Osteoblast (primary cell): ENCODE results near the gene PLCD3. TPM values are rescaled to one million over a fixed set of nuclear protein-coding genes. Genes with fewer than 3 reads are reported as not detected.

Experiments
- DNase-seq: peaks from one replicate; pipeline ENCODE4 v3.0.0; 2011; ENCODE audit warnings: low spot score, mixed read lengths; ENCODE audit not compliant: insufficient read length; ENCODE audit errors: missing footprints
- H2AFZ ChIP-seq: 2 replicates; pipeline ENCODE4 v1.6.0; 2011; ENCODE audit warnings: mild to moderate bottlenecking, low read length
- H3K27ac ChIP-seq: 2 replicates; pipeline ENCODE4 v1.5.1; 2011; ENCODE audit warnings: mild to moderate bottlenecking, low read depth, low read length, moderate library complexity
- H3K27me3 ChIP-seq: 2 replicates; pipeline ENCODE4 v1.6.0; 2012; ENCODE audit warnings: mild to moderate bottlenecking, control low read depth, inconsistent platforms, low read length, moderate library complexity; ENCODE audit not compliant: insufficient read depth
- H3K36me3 ChIP-seq: 2 replicates; pipeline ENCODE4 v1.5.1; 2011; ENCODE audit warnings: mild to moderate bottlenecking, low read length, control low read depth, moderate library complexity; ENCODE audit not compliant: insufficient read depth
- H3K4me1 ChIP-seq: 2 replicates; pipeline ENCODE4 v1.5.1; 2011; ENCODE audit warnings: mild to moderate bottlenecking, low read length, control low read depth, moderate library complexity; ENCODE audit not compliant: insufficient read depth
- H3K4me2 ChIP-seq: 2 replicates; pipeline ENCODE4 v1.6.0; 2011; ENCODE audit warnings: mild to moderate bottlenecking, low read length; ENCODE audit not compliant: insufficient read depth
- H3K4me3 ChIP-seq: fragments of 200-600 bp; sonication (generic); 3 replicates; pipeline ENCODE4 v1.5.1; 2012; ENCODE audit warnings: mild to moderate bottlenecking, low read length, inconsistent platforms; ENCODE audit not compliant: insufficient read depth
- H3K79me2 ChIP-seq: 2 replicates; pipeline ENCODE4 v1.6.0; 2012; ENCODE audit warnings: mild to moderate bottlenecking, low read length, control low read depth, inconsistent platforms; ENCODE audit not compliant: insufficient read depth
- H3K9me3 ChIP-seq: 2 replicates; pipeline ENCODE4 v1.5.1; 2011; ENCODE audit warnings: low read depth, low read length, control low read depth
- H4K20me1 ChIP-seq: 2 replicates; pipeline ENCODE4 v1.6.0; 2012; ENCODE audit warnings: mild to moderate bottlenecking, low read length, control low read depth; ENCODE audit not compliant: insufficient read depth
- CTCF ChIP-seq: IDR thresholded peaks from 2 replicates; pipeline ENCODE4 v1.5.1; 2011; ENCODE audit warnings: mild to moderate bottlenecking, low read depth, low read length, moderate library complexity; ENCODE audit errors: extremely low read depth
- total RNA-seq: library from RNA; depleted of rRNA; stranded (reverse); fragments of >200 nt; gene quantifications from 2 replicates; pipeline ENCODE4 v1.2.3, GENCODE V29; 2012

Gene PLCD3
- total RNA-seq, 1 donor: 31.5 TPM

GRCh38 chr17:45093444-45094110 is 38.7 kb downstream of the PLCD3 start:
- Histone ChIP-seq H3K4me1 (peaks cover 36% of the 10 kb centered on the region), H4K20me1 (no peaks in the 10 kb centered on the region), H3K36me3 (peaks cover 72% of the 10 kb centered on the region), H3K4me2 (peak overlapping the region; percentile 44), H2AFZ (peak overlapping the region; percentile 44), H3K27me3 (no peaks in the 10 kb centered on the region), H3K27ac (peak overlapping the region; percentile 96), H3K79me2 (peaks cover 26% of the 10 kb centered on the region), H3K4me3 (no peak overlapping the region), H3K9me3 (no peaks in the 10 kb centered on the region)
- no peak for TF ChIP-seq CTCF
- peak; percentile 73 for DNase-seq

- peak overlapping the region; percentile 55 for H3K4me2 ChIP-seq
- H2AFZ ChIP-seq: peak overlapping the region; percentile 44
- peaks cover 38% of the 10 kb centered on the region for H3K4me1 ChIP-seq
- peaks cover 20% of the 10 kb centered on the region for H3K79me2 ChIP-seq
- no peak for TF ChIP-seq CTCF
- no peaks in the 10 kb centered on the region for H4K20me1 ChIP-seq
- H3K27ac ChIP-seq: peak overlapping the region; percentile 96
- no peak overlapping the region for H3K4me3 ChIP-seq
- DNase-seq: peak; percentile 99
- H3K9me3 ChIP-seq: no peaks in the 10 kb centered on the region
- no peaks in the 10 kb centered on the region for H3K27me3 ChIP-seq
- H3K36me3 ChIP-seq: peaks cover 70% of the 10 kb centered on the region
Measured at GRCh38 chr17:45092911-45093430, 39.3 kb downstream of the PLCD3 start.

- Histone ChIP-seq H3K27me3 (no peaks in the 10 kb centered on the region), H3K4me3 (no peak overlapping the region), H3K4me2 (peak overlapping the region; percentile 9), H3K79me2 (peaks cover 18% of the 10 kb centered on the region), H3K4me1 (peaks cover 49% of the 10 kb centered on the region), H3K9me3 (no peaks in the 10 kb centered on the region), H2AFZ (no peak overlapping the region), H4K20me1 (no peaks in the 10 kb centered on the region), H3K36me3 (peaks cover 70% of the 10 kb centered on the region), H3K27ac (peak overlapping the region; percentile 96)
- TF ChIP-seq CTCF: no peak
- peak; percentile 42 for DNase-seq
Measured at GRCh38 chr17:45091778-45092425, 40.4 kb downstream of the PLCD3 start.

- Histone ChIP-seq H3K9me3 (no peaks in the 10 kb centered on the region), H4K20me1 (no peaks in the 10 kb centered on the region), H3K79me2 (peaks cover 18% of the 10 kb centered on the region), H3K4me3 (no peak overlapping the region), H3K36me3 (peaks cover 67% of the 10 kb centered on the region), H3K27me3 (no peaks in the 10 kb centered on the region), H3K4me1 (peaks cover 49% of the 10 kb centered on the region), H2AFZ (no peak overlapping the region), H3K27ac (no peak overlapping the region), H3K4me2 (no peak overlapping the region)
- no peak for TF ChIP-seq CTCF
- DNase-seq: no peak
Measured at GRCh38 chr17:45090711-45091110, 41.6 kb downstream of the PLCD3 start.
